Measurements from ENCODE around the gene KLHL17. TPM values are rescaled to one million over a fixed set of nuclear protein-coding genes. Genes with fewer than 3 reads are reported as not detected.
"Not testable (repeated sequence)": the region's sequence is repeated elsewhere in the genome, so short reads cannot be mapped to it uniquely, and the experiment has no call there.

The KLHL17 gene
- total RNA-seq, 1 donor from 2014 or later: 15.1 TPM

GRCh38 chr1:1011396-1011949 is 51.1 kb downstream of the KLHL17 start:
- intact Hi-C loops (cut with micrococcal nuclease): loop anchor here (5.0 kb wide), 1 partner anchor 261 kb away; the partner anchor contains the start of gene UBE2J2
- POLR2A ChIA-PET: no interaction called here
- TF ChIP-seq, protein P1, sequence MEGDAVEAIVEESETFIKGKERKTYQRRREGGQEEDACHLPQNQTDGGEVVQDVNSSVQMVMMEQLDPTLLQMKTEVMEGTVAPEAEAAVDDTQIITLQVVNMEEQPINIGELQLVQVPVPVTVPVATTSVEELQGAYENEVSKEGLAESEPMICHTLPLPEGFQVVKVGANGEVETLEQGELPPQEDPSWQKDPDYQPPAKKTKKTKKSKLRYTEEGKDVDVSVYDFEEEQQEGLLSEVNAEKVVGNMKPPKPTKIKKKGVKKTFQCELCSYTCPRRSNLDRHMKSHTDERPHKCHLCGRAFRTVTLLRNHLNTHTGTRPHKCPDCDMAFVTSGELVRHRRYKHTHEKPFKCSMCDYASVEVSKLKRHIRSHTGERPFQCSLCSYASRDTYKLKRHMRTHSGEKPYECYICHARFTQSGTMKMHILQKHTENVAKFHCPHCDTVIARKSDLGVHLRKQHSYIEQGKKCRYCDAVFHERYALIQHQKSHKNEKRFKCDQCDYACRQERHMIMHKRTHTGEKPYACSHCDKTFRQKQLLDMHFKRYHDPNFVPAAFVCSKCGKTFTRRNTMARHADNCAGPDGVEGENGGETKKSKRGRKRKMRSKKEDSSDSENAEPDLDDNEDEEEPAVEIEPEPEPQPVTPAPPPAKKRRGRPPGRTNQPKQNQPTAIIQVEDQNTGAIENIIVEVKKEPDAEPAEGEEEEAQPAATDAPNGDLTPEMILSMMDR (IDR thresholded peaks at IDR 0.05): no peak
- Mint-ChIP-seq H3K27ac (no peak overlapping the region), H3K4me3 (no peak overlapping the region), H3K27me3 (peaks cover 16% of the 10 kb centered on the region), H3K4me1 (peaks cover 28% of the 10 kb centered on the region), H3K9me3 (no peaks in the 10 kb centered on the region), H3K36me3 (ENCODE audit: low read depth) (peaks cover 7% of the 10 kb centered on the region)
- DNase-seq (no peak), ATAC-seq (ENCODE audit: low read depth) (no peak)
- CTCF ChIA-PET: no interaction called here

DNA sequence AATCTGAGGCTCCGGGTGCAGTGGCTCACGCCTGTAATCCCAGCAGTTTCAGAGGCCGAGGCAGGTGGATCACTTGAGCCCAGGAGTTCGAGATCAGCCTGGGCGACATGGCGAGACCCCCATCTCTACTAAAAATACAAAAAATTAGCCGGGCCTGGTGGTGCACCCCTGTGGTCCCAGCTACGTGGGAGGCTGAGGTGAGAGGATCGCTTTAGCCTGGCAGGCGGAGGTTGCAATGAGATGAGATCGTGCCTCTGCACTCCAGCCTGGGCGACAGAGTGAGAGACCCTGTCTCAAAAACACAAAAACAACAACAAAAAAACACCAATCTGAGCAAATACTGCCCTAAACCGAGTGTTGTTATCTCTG is 52.3 kb downstream of the KLHL17 start:
- peak; percentile 1 for ATAC-seq (ENCODE audit: low read depth)
- peaks cover 30% of the 10 kb centered on the region for H3K4me1 Mint-ChIP-seq
- peak overlapping the region; percentile 97 for H3K27ac Mint-ChIP-seq
- not testable (repeated sequence) for H3K27me3 Mint-ChIP-seq; DNase-seq; H3K9me3 Mint-ChIP-seq; H3K36me3 Mint-ChIP-seq (ENCODE audit: low read depth)
- POLR2A ChIA-PET: interaction anchor here (0.6 to 2.2 kb wide), 12 partner anchors 9 to 595 kb away, joined by 3 to 20 read pairs (median 5); no protein-coding TSS in a partner anchor
- H3K4me3 Mint-ChIP-seq: peak overlapping the region; percentile 98
- CTCF ChIA-PET: interaction anchor here (0.9 to 1.5 kb wide), 3 partner anchors 29 to 279 kb away, joined by 3 to 6 read pairs (median 4); no protein-coding TSS in a partner anchor
- intact Hi-C loops (cut with micrococcal nuclease): loop anchor here (1.0 to 5.0 kb wide), 3 partner anchors 10 to 260 kb away; partner anchors contain the start of gene UBE2J2

DNA sequence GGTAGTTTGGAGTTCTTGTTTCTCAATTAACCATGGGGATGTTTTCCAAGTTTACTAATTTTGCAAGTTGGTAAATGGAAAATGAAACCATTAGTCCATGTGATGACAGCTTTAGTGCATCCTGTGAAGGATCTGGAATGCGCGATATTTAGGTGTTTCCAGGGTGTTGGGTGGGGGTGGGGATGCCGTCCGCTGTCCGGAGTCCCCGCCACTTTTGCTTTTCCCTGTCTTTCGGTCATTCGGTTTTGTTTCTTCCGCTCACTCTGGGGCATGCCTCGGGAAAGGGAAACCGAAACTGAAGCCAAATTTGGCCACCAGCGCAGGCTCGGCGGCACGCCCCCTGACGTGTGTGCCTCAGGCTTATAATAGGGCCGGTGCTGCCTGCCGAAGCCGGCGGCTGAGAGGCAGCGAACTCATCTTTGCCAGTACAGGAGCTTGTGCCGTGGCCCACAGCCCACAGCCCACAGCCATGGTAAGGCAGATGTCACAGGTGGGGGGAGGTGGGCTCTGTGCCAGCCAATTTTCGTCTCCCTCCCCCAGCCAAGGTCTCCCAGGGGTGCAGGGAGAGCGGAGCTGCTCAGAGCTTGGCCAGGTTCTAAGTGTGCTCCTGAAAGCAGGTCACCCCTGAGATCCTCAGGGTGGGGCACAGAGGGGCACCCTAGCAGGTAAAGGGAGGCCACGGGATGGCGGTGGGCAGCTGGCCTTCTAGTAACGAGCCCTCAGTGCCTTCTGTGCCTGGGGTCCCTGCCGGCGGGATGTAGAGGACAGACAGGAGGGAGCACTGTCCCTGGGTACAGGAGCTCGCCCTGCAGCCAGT is 52.9 kb downstream of the KLHL17 start, which contains the start of gene ISG15:
ISG15 (plus strand) TSS at position 393 of the 817 bp plus-strand sequence; CDS start at position 470, 77 bp downstream.
- no peaks in the 10 kb centered on the region for H3K9me3 Mint-ChIP-seq
- intact Hi-C loops (cut with micrococcal nuclease): loop anchor here (1.0 to 5.0 kb wide), 3 partner anchors 11 to 259 kb away; partner anchors contain the start of gene UBE2J2

DNA sequence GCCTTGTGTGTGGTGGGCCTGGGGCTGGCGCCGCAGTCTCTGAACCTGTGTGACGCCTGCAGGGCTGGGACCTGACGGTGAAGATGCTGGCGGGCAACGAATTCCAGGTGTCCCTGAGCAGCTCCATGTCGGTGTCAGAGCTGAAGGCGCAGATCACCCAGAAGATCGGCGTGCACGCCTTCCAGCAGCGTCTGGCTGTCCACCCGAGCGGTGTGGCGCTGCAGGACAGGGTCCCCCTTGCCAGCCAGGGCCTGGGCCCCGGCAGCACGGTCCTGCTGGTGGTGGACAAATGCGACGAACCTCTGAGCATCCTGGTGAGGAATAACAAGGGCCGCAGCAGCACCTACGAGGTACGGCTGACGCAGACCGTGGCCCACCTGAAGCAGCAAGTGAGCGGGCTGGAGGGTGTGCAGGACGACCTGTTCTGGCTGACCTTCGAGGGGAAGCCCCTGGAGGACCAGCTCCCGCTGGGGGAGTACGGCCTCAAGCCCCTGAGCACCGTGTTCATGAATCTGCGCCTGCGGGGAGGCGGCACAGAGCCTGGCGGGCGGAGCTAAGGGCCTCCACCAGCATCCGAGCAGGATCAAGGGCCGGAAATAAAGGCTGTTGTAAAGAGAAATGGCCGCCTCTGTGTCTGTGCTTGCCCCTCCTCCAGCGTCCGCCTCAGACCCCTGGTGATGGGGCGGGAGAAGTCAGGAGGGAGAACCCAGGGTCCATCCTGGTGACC is 53.7 kb downstream of the KLHL17 start:
- peaks cover 30% of the 10 kb centered on the region for H3K4me1 Mint-ChIP-seq
- TF ChIP-seq, protein P1 (IDR thresholded peaks at IDR 0.05): no peak
- peak overlapping the region; percentile 98 for H3K4me3 Mint-ChIP-seq
- H3K36me3 Mint-ChIP-seq (ENCODE audit: low read depth): peaks cover 7% of the 10 kb centered on the region
- ATAC-seq (ENCODE audit: low read depth) (no peak), DNase-seq (no peak)
- ChIA-PET POLR2A (interaction anchor here (0.6 to 2.2 kb wide), 12 partner anchors 8 to 361 kb away, joined by 3 to 20 read pairs (median 4); partner anchors contain the start of gene AURKAIP1), CTCF (interaction anchor here (1.0 to 2.5 kb wide), 6 partner anchors 12 to 278 kb away, joined by 3 to 14 read pairs (median 4); no protein-coding TSS in a partner anchor)
- H3K27ac Mint-ChIP-seq: peak overlapping the region; percentile 97
- H3K9me3 Mint-ChIP-seq: no peaks in the 10 kb centered on the region
- peaks cover 2% of the 10 kb centered on the region for H3K27me3 Mint-ChIP-seq
- intact Hi-C loops (cut with micrococcal nuclease): loop anchor here (1.0 to 5.0 kb wide), 3 partner anchors 12 to 258 kb away; partner anchors contain the start of gene UBE2J2

More for the DNA sequence above, 52.9 kb downstream of the KLHL17 start, which contains the start of gene ISG15:
- CTCF ChIA-PET: interaction anchor here (0.9 to 2.5 kb wide), 5 partner anchors 11 to 279 kb away, joined by 3 to 14 read pairs (median 5); no protein-coding TSS in a partner anchor
- H3K36me3 Mint-ChIP-seq (ENCODE audit: low read depth): peaks cover 7% of the 10 kb centered on the region
- H3K4me1 Mint-ChIP-seq: peaks cover 30% of the 10 kb centered on the region
- TF ChIP-seq, protein P1 (IDR thresholded peaks at IDR 0.05): no peak
- DNase-seq: peak; percentile 77
- H3K4me3 Mint-ChIP-seq: peak within 1 kb of the TSS; percentile 98
- peak within 1 kb of the TSS; percentile 97 for H3K27ac Mint-ChIP-seq
- POLR2A ChIA-PET: interaction anchor here (0.6 to 2.2 kb wide), 18 partner anchors 8 to 594 kb away, joined by 3 to 20 read pairs (median 4); partner anchors contain the start of gene AURKAIP1
- H3K27me3 Mint-ChIP-seq: peaks cover 5% of the 10 kb centered on the region
- ATAC-seq (ENCODE audit: low read depth): peak; percentile 94
